Measurements from ENCODE around the gene WDPCP. TPM values are rescaled to one million over a fixed set of nuclear protein-coding genes. Genes with fewer than 3 reads are reported as not detected.

The WDPCP gene
- total RNA-seq, 2 donors from 2014 or later = 11.8 to 25.1 TPM

- Mint-ChIP-seq H3K27ac (no peak overlapping the region), H3K36me3 (ENCODE audit: low read depth) (no peaks in the 10 kb centered on the region), H3K4me3 (no peak overlapping the region), H3K27me3 (ENCODE audit: insufficient read depth) (no peaks in the 10 kb centered on the region), H3K4me1 (no peaks in the 10 kb centered on the region), H3K9me3 (no peaks in the 10 kb centered on the region)
- no peak for DNase-seq
- 100% methylated on average over 1 of the region's 1 CpG; no CpG with 5 or more reads in 1 of the 2 experiments for WGBS, 2 experiments (ENCODE audit: insufficient coverage in 1 of 2, insufficient read length in 1 of 2)
- no peak overlapping the region for H3K27ac ChIP-seq (ENCODE audit: low read depth, low read length)
- no peak overlapping the region for H3K9ac ChIP-seq (ENCODE audit: extremely low read depth, low read length, poor library complexity, severe bottlenecking)
- no peaks in the 10 kb centered on the region for H3K4me1 ChIP-seq (ENCODE audit: control insufficient read depth, insufficient read depth, low read length)
- H3K27me3 ChIP-seq (ENCODE audit: control insufficient read depth, insufficient read depth, low read length, poor library complexity, severe bottlenecking) = no peaks in the 10 kb centered on the region
- H3K4me3 ChIP-seq (ENCODE audit: low read length) = no peak overlapping the region
- no peaks in the 10 kb centered on the region for H3K36me3 ChIP-seq (ENCODE audit: control insufficient read depth, insufficient read depth, low read length)
- TF ChIP-seq CTCF (conservative IDR thresholded peaks at IDR 0.05) = peak; percentile 66
- H3K9me3 ChIP-seq (ENCODE audit: control insufficient read depth, low read length) = no peaks in the 10 kb centered on the region
These were observed 44.2 kb downstream of the WDPCP start for GRCh38 chr2:63544017-63544627.

- Histone ChIP-seq H3K27ac (ENCODE audit: low read depth, low read length) (no peak overlapping the region), H3K4me3 (ENCODE audit: low read length) (no peak overlapping the region), H3K4me1 (ENCODE audit: control insufficient read depth, insufficient read depth, low read length) (no peaks in the 10 kb centered on the region), H3K27me3 (ENCODE audit: control insufficient read depth, insufficient read depth, low read length, poor library complexity, severe bottlenecking) (no peaks in the 10 kb centered on the region), H3K9me3 (ENCODE audit: control insufficient read depth, low read length) (no peaks in the 10 kb centered on the region), H3K9ac (ENCODE audit: extremely low read depth, low read length, poor library complexity, severe bottlenecking) (no peak overlapping the region), H3K36me3 (ENCODE audit: control insufficient read depth, insufficient read depth, low read length) (no peaks in the 10 kb centered on the region)
- Mint-ChIP-seq H3K27me3 (ENCODE audit: insufficient read depth) (no peaks in the 10 kb centered on the region), H3K36me3 (ENCODE audit: low read depth) (no peaks in the 10 kb centered on the region), H3K4me3 (no peak overlapping the region), H3K4me1 (no peaks in the 10 kb centered on the region), H3K9me3 (peaks cover 9% of the 10 kb centered on the region), H3K27ac (no peak overlapping the region)
- 99 to 100% methylated on average over 4 to 5 of the region's 6 CpGs for WGBS, 2 experiments (ENCODE audit: insufficient coverage in 1 of 2, insufficient read length in 1 of 2)
- no peak for TF ChIP-seq CTCF (conservative IDR thresholded peaks at IDR 0.05)
- no peak for DNase-seq
These were observed 48.7 kb downstream of the WDPCP start for GRCh38 chr2:63539416-63540162.

- Histone ChIP-seq H3K27me3 (ENCODE audit: control insufficient read depth, insufficient read depth, low read length, poor library complexity, severe bottlenecking) (no peaks in the 10 kb centered on the region), H3K9ac (ENCODE audit: extremely low read depth, low read length, poor library complexity, severe bottlenecking) (no peak overlapping the region), H3K27ac (ENCODE audit: low read depth, low read length) (no peak overlapping the region), H3K4me3 (ENCODE audit: low read length) (no peak overlapping the region), H3K36me3 (ENCODE audit: control insufficient read depth, insufficient read depth, low read length) (no peaks in the 10 kb centered on the region), H3K4me1 (ENCODE audit: control insufficient read depth, insufficient read depth, low read length) (no peaks in the 10 kb centered on the region), H3K9me3 (ENCODE audit: control insufficient read depth, low read length) (no peaks in the 10 kb centered on the region)
- no peak for DNase-seq
- H3K27ac Mint-ChIP-seq = no peak overlapping the region
- peaks cover 9% of the 10 kb centered on the region for H3K9me3 Mint-ChIP-seq
- H3K4me1 Mint-ChIP-seq = no peaks in the 10 kb centered on the region
- no peak overlapping the region for H3K4me3 Mint-ChIP-seq
- TF ChIP-seq CTCF (conservative IDR thresholded peaks at IDR 0.05) = no peak
- H3K36me3 Mint-ChIP-seq (ENCODE audit: low read depth) = no peaks in the 10 kb centered on the region
- H3K27me3 Mint-ChIP-seq (ENCODE audit: insufficient read depth) = no peaks in the 10 kb centered on the region
These were observed 49.9 kb downstream of the WDPCP start for GRCh38 chr2:63538390-63538789.

All from endodermal cell (in vitro differentiated cells).